HG03039 (cell line): Measurements from ENCODE around the gene MYO15A.

Experiments
- ATAC-seq: cut with Tn5 transposase; IDR thresholded peaks from one replicate; pipeline ENCODE4 v1.9.1; 2021; ENCODE audit warnings: mild to moderate bottlenecking, moderate library complexity; ENCODE audit not compliant: unreplicated experiment

The MYO15A gene

GRCh38 chr17:18124345-18125126 is 16.0 kb downstream of the MYO15A start:
- no peak for ATAC-seq

- ATAC-seq, result no peak
These were observed 20.5 kb downstream of the MYO15A start for GRCh38 chr17:18129041-18129502.

- no peak for ATAC-seq
These were observed 24.2 kb downstream of the MYO15A start for GRCh38 chr17:18132711-18133110.

- no peak for ATAC-seq
These were observed 27.8 kb downstream of the MYO15A start for GRCh38 chr17:18136357-18136756.

- no peak for ATAC-seq
These were observed 29.7 kb downstream of the MYO15A start for GRCh38 chr17:18138065-18138749.

GRCh38 chr17:18139092-18139491 is 30.5 kb downstream of the MYO15A start:
- no peak for ATAC-seq

- ATAC-seq, result no peak
These were observed 30.9 kb downstream of the MYO15A start for GRCh38 chr17:18139498-18139897.

GRCh38 chr17:18139949-18140348 is 31.4 kb downstream of the MYO15A start:
- ATAC-seq, result no peak

- no peak for ATAC-seq
These were observed 32.1 kb downstream of the MYO15A start for GRCh38 chr17:18140648-18141047.

- ATAC-seq, result no peak
These were observed 32.8 kb downstream of the MYO15A start for GRCh38 chr17:18141210-18141803.

GRCh38 chr17:18142417-18142816 is 33.9 kb downstream of the MYO15A start:
- ATAC-seq, result no peak

- no peak for ATAC-seq
These were observed 34.7 kb downstream of the MYO15A start for GRCh38 chr17:18143044-18143936.

GRCh38 chr17:18144261-18144660 is 35.7 kb downstream of the MYO15A start:
- no peak for ATAC-seq

- ATAC-seq, result no peak
These were observed 36.3 kb downstream of the MYO15A start for GRCh38 chr17:18144855-18145254.

- ATAC-seq, result no peak
These were observed 37.3 kb downstream of the MYO15A start for GRCh38 chr17:18145811-18146210.

GRCh38 chr17:18146259-18146658 is 37.7 kb downstream of the MYO15A start:
- no peak for ATAC-seq

GRCh38 chr17:18146980-18147379 is 38.4 kb downstream of the MYO15A start:
- ATAC-seq, result no peak

- ATAC-seq, result no peak
These were observed 40.0 kb downstream of the MYO15A start for GRCh38 chr17:18148586-18148985.

- no peak for ATAC-seq
These were observed 42.7 kb downstream of the MYO15A start for GRCh38 chr17:18151290-18151689.

- ATAC-seq, result no peak
These were observed 46.6 kb downstream of the MYO15A start for GRCh38 chr17:18155179-18155578.
